ENCODE results near the gene LRWD1. TPM values are rescaled to one million over a fixed set of nuclear protein-coding genes. Genes with fewer than 3 reads are reported as not detected.

The LRWD1 gene
- total and polyA plus RNA-seq, 2 of the 13 experiments (the other 11 are each of a cell fraction or from before 2014, with no cell fraction given), result 8.5 to 16.3 TPM

DNA sequence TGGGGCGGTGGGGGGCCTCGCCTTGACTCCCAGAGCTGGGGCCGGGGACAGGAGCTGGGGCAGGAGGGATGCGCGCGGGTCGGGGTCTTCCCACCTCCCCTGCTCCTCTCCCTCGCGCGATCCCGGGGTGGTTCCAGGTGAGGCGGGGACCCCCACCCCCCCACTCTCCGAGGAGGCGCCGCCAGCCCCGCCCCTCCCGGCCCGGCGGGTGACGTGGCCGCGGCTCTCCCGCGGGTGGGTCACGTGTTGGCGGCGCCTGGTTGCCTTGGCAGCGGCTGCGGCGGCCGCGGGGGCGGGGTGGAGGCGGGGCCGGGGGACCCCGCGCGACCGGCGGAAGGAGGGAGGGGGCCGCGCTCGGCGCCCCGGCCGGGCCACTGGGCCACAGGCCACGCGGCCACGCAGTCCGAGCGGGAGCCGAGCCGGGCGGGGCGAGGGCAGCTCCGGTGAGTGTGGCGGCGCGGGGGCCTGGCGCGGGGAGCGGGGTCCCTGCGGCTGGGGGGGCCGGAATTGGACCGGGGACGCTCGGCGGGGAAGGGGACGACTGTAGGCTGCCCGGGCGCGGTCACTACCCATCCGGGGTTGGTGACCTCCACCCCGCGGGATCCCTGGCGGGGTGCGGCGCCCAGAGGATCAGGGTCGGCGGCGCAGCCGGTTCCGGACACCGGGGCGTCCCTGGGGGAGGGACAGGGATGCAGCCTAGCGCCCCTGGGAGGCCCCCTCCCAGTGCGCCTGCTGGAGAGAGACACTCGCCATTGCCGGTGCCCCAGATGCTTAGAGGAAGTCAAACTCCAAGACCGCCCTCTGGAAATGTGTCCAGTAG lies 31.4 kb upstream of the LRWD1 start, which contains the start of gene ORAI2 (continued):
- TF ChIP-seq FOXJ3 (CRISPR knock-in tag; IDR thresholded peaks at IDR 0.05; ENCODE audit: borderline replicate concordance) (no peak), FOSL1 (CRISPR knock-in tag; IDR thresholded peaks at IDR 0.05; ENCODE audit: borderline replicate concordance) (no peak), ZNF468 (CRISPR knock-in tag; IDR thresholded peaks at IDR 0.05) (no peak), ARID2 (CRISPR knock-in tag; IDR thresholded peaks at IDR 0.05; ENCODE audit: borderline replicate concordance) (no peak), THAP11 (CRISPR knock-in tag; IDR thresholded peaks at IDR 0.05) (no peak), SRSF9 (IDR thresholded peaks at IDR 0.05; ENCODE audit: borderline replicate concordance, insufficient read depth, low read depth, low read length, poor library complexity, severe bottlenecking) (no peak), ZNF720 (CRISPR knock-in tag; IDR thresholded peaks at IDR 0.05) (no peak), PHF8 (CRISPR knock-in tag; IDR thresholded peaks at IDR 0.05) (0 out of 2 replicates have a peak, but pooled peaks have one; percentile 21), ZNF850 (CRISPR knock-in tag; conservative IDR thresholded peaks at IDR 0.05) (no peak)
- TF ChIP-seq, protein P1, sequence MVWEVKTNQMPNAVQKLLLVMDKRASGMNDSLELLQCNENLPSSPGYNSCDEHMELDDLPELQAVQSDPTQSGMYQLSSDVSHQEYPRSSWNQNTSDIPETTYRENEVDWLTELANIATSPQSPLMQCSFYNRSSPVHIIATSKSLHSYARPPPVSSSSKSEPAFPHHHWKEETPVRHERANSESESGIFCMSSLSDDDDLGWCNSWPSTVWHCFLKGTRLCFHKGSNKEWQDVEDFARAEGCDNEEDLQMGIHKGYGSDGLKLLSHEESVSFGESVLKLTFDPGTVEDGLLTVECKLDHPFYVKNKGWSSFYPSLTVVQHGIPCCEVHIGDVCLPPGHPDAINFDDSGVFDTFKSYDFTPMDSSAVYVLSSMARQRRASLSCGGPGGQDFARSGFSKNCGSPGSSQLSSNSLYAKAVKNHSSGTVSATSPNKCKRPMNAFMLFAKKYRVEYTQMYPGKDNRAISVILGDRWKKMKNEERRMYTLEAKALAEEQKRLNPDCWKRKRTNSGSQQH (CRISPR knock-in tag; IDR thresholded peaks at IDR 0.05; ENCODE audit: low read depth), result no peak
- TF ChIP-seq, protein P2, sequence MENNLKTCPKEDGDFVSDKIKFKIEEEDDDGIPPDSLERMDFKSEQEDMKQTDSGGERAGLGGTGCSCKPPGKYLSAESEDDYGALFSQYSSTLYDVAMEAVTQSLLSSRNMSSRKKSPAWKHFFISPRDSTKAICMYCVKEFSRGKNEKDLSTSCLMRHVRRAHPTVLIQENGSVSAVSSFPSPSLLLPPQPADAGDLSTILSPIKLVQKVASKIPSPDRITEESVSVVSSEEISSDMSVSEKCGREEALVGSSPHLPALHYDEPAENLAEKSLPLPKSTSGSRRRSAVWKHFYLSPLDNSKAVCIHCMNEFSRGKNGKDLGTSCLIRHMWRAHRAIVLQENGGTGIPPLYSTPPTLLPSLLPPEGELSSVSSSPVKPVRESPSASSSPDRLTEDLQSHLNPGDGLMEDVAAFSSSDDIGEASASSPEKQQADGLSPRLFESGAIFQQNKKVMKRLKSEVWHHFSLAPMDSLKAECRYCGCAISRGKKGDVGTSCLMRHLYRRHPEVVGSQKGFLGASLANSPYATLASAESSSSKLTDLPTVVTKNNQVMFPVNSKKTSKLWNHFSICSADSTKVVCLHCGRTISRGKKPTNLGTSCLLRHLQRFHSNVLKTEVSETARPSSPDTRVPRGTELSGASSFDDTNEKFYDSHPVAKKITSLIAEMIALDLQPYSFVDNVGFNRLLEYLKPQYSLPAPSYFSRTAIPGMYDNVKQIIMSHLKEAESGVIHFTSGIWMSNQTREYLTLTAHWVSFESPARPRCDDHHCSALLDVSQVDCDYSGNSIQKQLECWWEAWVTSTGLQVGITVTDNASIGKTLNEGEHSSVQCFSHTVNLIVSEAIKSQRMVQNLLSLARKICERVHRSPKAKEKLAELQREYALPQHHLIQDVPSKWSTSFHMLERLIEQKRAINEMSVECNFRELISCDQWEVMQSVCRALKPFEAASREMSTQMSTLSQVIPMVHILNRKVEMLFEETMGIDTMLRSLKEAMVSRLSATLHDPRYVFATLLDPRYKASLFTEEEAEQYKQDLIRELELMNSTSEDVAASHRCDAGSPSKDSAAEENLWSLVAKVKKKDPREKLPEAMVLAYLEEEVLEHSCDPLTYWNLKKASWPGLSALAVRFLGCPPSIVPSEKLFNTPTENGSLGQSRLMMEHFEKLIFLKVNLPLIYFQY (CRISPR knock-in tag; IDR thresholded peaks at IDR 0.05; ENCODE audit: borderline replicate concordance), result 0 out of 2 replicates have a peak, but pooled peaks have one; percentile 22
- TF ChIP-seq, protein P3, sequence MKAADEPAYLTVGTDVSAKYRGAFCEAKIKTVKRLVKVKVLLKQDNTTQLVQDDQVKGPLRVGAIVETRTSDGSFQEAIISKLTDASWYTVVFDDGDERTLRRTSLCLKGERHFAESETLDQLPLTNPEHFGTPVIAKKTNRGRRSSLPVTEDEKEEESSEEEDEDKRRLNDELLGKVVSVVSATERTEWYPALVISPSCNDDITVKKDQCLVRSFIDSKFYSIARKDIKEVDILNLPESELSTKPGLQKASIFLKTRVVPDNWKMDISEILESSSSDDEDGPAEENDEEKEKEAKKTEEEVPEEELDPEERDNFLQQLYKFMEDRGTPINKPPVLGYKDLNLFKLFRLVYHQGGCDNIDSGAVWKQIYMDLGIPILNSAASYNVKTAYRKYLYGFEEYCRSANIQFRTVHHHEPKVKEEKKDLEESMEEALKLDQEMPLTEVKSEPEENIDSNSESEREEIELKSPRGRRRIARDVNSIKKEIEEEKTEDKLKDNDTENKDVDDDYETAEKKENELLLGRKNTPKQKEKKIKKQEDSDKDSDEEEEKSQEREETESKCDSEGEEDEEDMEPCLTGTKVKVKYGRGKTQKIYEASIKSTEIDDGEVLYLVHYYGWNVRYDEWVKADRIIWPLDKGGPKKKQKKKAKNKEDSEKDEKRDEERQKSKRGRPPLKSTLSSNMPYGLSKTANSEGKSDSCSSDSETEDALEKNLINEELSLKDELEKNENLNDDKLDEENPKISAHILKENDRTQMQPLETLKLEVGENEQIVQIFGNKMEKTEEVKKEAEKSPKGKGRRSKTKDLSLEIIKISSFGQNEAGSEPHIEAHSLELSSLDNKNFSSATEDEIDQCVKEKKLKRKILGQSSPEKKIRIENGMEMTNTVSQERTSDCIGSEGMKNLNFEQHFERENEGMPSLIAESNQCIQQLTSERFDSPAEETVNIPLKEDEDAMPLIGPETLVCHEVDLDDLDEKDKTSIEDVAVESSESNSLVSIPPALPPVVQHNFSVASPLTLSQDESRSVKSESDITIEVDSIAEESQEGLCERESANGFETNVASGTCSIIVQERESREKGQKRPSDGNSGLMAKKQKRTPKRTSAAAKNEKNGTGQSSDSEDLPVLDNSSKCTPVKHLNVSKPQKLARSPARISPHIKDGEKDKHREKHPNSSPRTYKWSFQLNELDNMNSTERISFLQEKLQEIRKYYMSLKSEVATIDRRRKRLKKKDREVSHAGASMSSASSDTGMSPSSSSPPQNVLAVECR (CRISPR knock-in tag; IDR thresholded peaks at IDR 0.05; ENCODE audit: borderline replicate concordance), result peak; percentile 43; the same call in 1 of the 2 replicates
- TF ChIP-seq, protein P4, sequence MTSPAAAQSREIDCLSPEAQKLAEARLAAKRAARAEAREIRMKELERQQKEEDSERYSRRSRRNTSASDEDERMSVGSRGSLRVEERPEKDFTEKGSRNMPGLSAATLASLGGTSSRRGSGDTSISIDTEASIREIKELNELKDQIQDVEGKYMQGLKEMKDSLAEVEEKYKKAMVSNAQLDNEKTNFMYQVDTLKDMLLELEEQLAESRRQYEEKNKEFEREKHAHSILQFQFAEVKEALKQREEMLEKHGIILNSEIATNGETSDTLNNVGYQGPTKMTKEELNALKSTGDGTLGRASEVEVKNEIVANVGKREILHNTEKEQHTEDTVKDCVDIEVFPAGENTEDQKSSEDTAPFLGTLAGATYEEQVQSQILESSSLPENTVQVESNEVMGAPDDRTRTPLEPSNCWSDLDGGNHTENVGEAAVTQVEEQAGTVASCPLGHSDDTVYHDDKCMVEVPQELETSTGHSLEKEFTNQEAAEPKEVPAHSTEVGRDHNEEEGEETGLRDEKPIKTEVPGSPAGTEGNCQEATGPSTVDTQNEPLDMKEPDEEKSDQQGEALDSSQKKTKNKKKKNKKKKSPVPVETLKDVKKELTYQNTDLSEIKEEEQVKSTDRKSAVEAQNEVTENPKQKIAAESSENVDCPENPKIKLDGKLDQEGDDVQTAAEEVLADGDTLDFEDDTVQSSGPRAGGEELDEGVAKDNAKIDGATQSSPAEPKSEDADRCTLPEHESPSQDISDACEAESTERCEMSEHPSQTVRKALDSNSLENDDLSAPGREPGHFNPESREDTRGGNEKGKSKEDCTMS (CRISPR knock-in tag; conservative IDR thresholded peaks at IDR 0.05), result no peak
- TF ChIP-seq, protein P5, sequence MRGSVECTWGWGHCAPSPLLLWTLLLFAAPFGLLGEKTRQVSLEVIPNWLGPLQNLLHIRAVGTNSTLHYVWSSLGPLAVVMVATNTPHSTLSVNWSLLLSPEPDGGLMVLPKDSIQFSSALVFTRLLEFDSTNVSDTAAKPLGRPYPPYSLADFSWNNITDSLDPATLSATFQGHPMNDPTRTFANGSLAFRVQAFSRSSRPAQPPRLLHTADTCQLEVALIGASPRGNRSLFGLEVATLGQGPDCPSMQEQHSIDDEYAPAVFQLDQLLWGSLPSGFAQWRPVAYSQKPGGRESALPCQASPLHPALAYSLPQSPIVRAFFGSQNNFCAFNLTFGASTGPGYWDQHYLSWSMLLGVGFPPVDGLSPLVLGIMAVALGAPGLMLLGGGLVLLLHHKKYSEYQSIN (CRISPR knock-in tag; IDR thresholded peaks at IDR 0.05; ENCODE audit: borderline replicate concordance), result no peak
